ENCODE data around the gene RNFT2. TPM values are rescaled to one million over a fixed set of nuclear protein-coding genes. Genes with fewer than 3 reads are reported as not detected.
"Not testable (repeated sequence)": the region's sequence is repeated elsewhere in the genome, so short reads cannot be mapped to it uniquely, and the experiment has no call there.

RNFT2 gene
- total RNA-seq, 3 donors from 2014 or later (not counting 1 experiment from before 2014, with no cell fraction given) = 4.0 to 6.9 (median 5.3) TPM

GRCh38 chr12:116780942-116781341, 42.8 kb downstream of the RNFT2 start:
- Histone ChIP-seq H3K27me3 (ENCODE audit: control insufficient read depth, insufficient read depth, low read length) (no peaks in the 10 kb centered on the region), H3K4me1 (ENCODE audit: control insufficient read depth, insufficient read depth, low read length) (no peaks in the 10 kb centered on the region), H3K36me3 (ENCODE audit: control insufficient read depth, insufficient read depth, low read length) (no peaks in the 10 kb centered on the region), H3K27ac (ENCODE audit: low read length) (no peak overlapping the region), H3K4me3 (ENCODE audit: low read length) (no peak overlapping the region), H3K9me3 (ENCODE audit: control insufficient read depth, insufficient read depth, low read length) (no peaks in the 10 kb centered on the region)
- TF ChIP-seq CTCF (IDR thresholded peaks at IDR 0.05) = no peak
- Mint-ChIP-seq H3K27me3 (ENCODE audit: low read depth in 2 of 2) (no peaks in the 10 kb centered on the region), H3K36me3 (no peaks in the 10 kb centered on the region), H3K9me3 (no peaks in the 10 kb centered on the region), H3K4me1 (no peaks in the 10 kb centered on the region), H3K4me3 (no peak overlapping the region), H3K27ac (no peak overlapping the region)
- ATAC-seq (no peak), DNase-seq (no peak)
- WGBS (ENCODE audit: insufficient coverage) = 67% methylated on average over 3 of the region's 4 CpGs
- intact Hi-C loops (cut with micrococcal nuclease) = no loop called here

GRCh38 chr12:116783525-116784237, 45.6 kb downstream of the RNFT2 start:
- no peaks in the 10 kb centered on the region for H3K9me3 Mint-ChIP-seq
- intact Hi-C loops (cut with micrococcal nuclease) = no loop called here
- H3K27ac Mint-ChIP-seq = no peak overlapping the region
- no peaks in the 10 kb centered on the region for H3K27me3 Mint-ChIP-seq (ENCODE audit: low read depth in 2 of 2)
- no peak for DNase-seq
- Histone ChIP-seq H3K36me3 (ENCODE audit: control insufficient read depth, insufficient read depth, low read length) (no peaks in the 10 kb centered on the region), H3K27ac (ENCODE audit: low read length) (no peak overlapping the region), H3K4me1 (ENCODE audit: control insufficient read depth, insufficient read depth, low read length) (no peaks in the 10 kb centered on the region), H3K9me3 (ENCODE audit: control insufficient read depth, insufficient read depth, low read length) (no peaks in the 10 kb centered on the region), H3K27me3 (ENCODE audit: control insufficient read depth, insufficient read depth, low read length) (no peaks in the 10 kb centered on the region), H3K4me3 (ENCODE audit: low read length) (no peak overlapping the region)
- H3K4me3 Mint-ChIP-seq = no peak overlapping the region
- H3K36me3 Mint-ChIP-seq = no peaks in the 10 kb centered on the region
- no peak for ATAC-seq
- H3K4me1 Mint-ChIP-seq = no peaks in the 10 kb centered on the region
- WGBS (ENCODE audit: insufficient coverage) = 94% methylated on average over 6 of the region's 6 CpGs
- no peak for TF ChIP-seq CTCF (IDR thresholded peaks at IDR 0.05)

GRCh38 chr12:116784238-116784612, 46.1 kb downstream of the RNFT2 start:
- H3K36me3 ChIP-seq (ENCODE audit: control insufficient read depth, insufficient read depth, low read length) = no peaks in the 10 kb centered on the region
- H3K4me3 ChIP-seq (ENCODE audit: low read length) = no peak overlapping the region
- intact Hi-C loops (cut with micrococcal nuclease) = no loop called here
- no peak overlapping the region for H3K27ac ChIP-seq (ENCODE audit: low read length)
- Mint-ChIP-seq H3K4me3 (no peak overlapping the region), H3K27ac (no peak overlapping the region), H3K36me3 (no peaks in the 10 kb centered on the region), H3K27me3 (ENCODE audit: low read depth in 2 of 2) (no peaks in the 10 kb centered on the region), H3K4me1 (no peaks in the 10 kb centered on the region), H3K9me3 (no peaks in the 10 kb centered on the region)
- DNase-seq (no peak), ATAC-seq (no peak)
- H3K4me1 ChIP-seq (ENCODE audit: control insufficient read depth, insufficient read depth, low read length) = no peaks in the 10 kb centered on the region
- no peaks in the 10 kb centered on the region for H3K27me3 ChIP-seq (ENCODE audit: control insufficient read depth, insufficient read depth, low read length)
- no peak for TF ChIP-seq CTCF (IDR thresholded peaks at IDR 0.05)
- H3K9me3 ChIP-seq (ENCODE audit: control insufficient read depth, insufficient read depth, low read length) = no peaks in the 10 kb centered on the region
- WGBS (ENCODE audit: insufficient coverage) = 98% methylated on average over 7 of the region's 7 CpGs

- ATAC-seq; H3K27ac Mint-ChIP-seq; H3K9me3 Mint-ChIP-seq; H3K9me3 ChIP-seq (ENCODE audit: control insufficient read depth, insufficient read depth, low read length); H3K4me3 Mint-ChIP-seq; H3K27me3 Mint-ChIP-seq (ENCODE audit: low read depth in 2 of 2); H3K36me3 Mint-ChIP-seq; H3K27me3 ChIP-seq (ENCODE audit: control insufficient read depth, insufficient read depth, low read length); DNase-seq; H3K27ac ChIP-seq (ENCODE audit: low read length); H3K4me1 Mint-ChIP-seq; intact Hi-C loops (cut with micrococcal nuclease); H3K4me1 ChIP-seq (ENCODE audit: control insufficient read depth, insufficient read depth, low read length); H3K4me3 ChIP-seq (ENCODE audit: low read length); H3K36me3 ChIP-seq (ENCODE audit: control insufficient read depth, insufficient read depth, low read length): not testable (repeated sequence)
Observed at GRCh38 chr12:116789562-116789961, 51.4 kb downstream of the RNFT2 start.
